ENCODE measurements around the gene EML6.
A peak's percentile ranks its signal among the peaks of the same experiment; 100 is the strongest.
"Not testable (repeated sequence)": the region's sequence is repeated elsewhere in the genome, so short reads cannot be mapped to it uniquely, and the experiment has no call there.

The EML6 gene

DNA sequence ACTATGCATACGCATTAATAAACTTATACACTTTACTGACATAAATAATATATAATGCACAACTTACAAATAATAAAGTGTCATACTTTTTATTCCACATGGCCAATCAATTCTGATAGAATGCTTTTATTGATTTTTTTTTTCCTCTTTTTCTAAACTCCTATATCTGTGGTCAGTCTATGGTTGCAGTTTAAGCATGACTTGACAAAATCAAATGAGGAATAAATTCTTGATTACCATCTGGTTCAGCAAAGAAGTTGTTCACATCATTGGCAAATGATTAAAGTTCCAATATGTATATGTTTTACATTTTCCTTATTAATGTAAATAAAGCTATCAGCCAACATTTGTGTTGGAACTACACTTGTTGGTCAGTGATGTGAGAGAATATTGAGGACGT, 83.5 kb downstream of the EML6 start:
- DNase-seq: peak; percentile 8

DNA sequence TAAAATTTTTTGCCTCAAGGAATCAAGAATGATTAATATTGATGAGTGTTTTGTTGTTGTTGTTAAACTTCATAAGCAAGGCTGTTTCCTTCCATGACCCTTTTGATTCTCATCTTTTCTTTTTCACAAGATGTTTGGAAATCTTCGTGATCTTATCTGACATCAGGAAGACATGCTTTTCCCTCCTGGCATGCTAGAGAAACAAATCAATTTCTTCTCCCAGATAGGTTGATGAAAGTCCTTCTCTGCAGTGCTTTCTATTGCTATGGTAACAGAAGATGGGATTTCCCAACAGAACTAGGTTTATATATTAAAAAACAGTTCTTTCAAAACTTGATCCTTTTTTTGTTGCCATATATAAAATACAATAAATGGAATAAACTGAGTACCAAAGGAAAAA, 85.2 kb downstream of the EML6 start:
- DNase-seq: no peak

DNA sequence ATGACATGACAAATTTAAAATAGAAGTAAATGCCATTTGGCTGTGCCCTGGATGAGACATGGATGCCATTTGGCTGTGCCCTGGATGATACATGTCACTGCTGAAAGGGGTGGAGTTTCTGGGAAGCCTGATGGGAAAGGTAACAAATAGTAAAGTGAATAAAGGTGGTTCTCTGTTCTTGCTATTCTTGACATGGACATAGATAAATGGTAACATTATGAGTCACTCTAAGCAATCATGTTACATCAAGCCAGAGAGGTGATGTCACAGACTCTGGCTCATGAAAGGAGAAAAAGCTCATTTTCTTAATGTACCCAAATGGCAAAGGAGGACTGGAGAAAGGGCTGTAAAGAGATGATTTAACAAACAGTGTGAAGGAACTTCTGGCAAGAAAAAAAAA, 86.4 kb downstream of the EML6 start:
- DNase-seq: no peak

DNA sequence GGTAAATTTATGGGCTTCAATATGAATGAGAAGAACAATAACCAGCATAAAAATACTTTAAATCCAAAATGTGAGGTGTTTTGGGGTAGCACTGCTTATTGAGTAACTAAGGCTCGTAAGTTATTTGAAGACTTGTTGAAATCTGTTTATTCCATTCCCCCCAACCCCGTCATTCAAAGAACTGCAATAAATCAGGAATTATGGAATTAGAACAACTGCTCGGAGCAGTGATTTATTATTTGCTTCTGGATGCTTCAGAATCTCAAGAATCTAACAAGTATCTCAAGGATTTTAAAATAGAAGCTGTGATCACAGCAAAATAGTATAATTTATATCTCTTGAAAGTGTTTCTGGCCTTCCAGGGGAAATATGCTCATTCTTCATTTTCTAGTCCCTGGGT, 86.8 kb downstream of the EML6 start:
- DNase-seq: no peak

DNA sequence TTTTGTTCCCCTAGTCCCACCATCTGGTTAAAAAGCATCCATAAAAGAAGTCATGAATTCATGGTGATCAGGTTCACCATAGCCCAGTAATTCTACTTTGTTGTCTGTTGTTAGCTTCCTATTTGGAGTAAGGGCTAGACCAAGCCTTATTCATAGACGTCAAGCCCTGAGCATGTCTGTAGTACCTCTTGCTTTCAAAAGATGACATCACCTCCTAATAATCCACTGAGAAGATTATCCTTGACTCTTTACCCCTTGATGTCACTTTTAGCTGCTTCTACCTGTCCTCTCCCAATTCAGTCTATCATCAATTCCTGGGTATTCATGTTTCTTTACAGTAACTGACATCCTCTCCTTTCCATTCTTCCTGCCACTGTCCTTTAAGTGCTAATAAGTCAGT, 90.1 kb downstream of the EML6 start:
- DNase-seq: no peak

DNA sequence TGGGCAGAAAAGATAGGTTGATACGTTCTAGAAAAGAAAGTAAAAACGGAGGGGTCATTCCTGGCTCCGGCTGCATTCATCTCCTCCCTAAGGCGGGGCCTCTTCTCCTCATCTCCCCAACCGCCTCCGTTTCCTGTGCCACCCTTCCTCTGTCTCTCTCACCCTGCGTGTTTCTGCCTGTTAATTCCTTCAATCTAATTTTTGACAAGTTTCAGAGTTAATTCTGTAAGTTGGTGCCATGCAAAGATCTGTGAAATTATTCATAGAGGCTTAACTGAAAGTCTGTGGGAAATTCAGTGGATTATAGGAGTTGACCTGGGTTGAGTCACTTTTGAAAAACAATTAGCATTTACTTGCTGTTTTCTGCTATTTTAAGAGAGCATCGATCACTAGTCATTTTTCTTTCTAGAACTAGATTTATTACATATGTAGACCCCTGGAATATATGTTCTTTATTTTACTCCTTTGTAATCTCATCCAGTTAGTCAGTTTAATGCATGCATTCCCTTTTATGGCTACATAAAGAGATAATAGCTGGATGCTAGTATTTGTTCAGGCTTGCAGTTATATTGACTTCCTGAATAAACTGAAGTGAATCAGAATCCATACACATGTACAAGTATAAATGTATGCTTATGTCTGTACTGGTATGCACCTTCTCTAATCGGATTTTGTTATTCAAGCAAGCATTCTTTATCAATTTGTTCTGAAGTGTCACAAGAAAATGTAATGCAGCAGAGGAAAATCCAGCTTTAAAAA, 91.1 kb downstream of the EML6 start:
- no peak for DNase-seq

DNA sequence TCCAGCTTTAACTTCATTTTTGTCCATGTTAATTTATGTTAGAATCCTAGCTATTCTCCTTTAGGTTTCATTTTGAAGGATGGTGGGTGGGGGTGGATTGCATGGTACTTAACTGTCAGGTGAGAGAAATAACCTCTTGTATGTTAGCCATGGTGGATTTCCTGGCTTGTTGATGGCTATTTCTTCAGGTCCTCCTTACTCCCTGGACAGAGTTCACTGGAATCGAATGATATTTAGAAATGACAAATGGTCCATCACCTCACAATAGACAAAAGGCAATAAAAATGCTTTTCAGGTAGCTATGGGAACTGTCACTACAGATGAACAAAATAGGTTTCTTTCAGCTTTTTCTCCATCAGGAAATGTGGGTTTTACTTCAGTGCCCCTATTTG, 91.7 kb downstream of the EML6 start:
- no peak for DNase-seq

DNA sequence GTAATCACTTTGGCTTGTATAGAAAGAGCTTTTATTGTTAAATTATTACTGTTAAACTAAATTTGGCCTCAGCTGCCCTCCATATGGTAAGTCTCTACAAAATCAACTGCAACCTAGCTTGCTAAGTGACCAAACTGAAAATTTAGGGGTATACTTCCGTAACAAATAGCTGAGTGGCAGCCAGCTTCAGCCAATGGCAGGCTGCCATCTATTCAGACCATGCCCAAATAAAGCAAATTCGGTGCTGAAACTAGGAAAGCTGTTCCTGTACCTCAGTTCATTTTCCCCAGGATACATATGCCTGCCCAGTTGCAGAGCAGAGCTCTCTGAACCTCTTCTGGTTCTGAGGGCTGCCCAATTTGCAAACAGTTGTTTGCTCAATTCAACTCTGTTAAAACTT, 94.8 kb downstream of the EML6 start:
- DNase-seq: no peak

DNA sequence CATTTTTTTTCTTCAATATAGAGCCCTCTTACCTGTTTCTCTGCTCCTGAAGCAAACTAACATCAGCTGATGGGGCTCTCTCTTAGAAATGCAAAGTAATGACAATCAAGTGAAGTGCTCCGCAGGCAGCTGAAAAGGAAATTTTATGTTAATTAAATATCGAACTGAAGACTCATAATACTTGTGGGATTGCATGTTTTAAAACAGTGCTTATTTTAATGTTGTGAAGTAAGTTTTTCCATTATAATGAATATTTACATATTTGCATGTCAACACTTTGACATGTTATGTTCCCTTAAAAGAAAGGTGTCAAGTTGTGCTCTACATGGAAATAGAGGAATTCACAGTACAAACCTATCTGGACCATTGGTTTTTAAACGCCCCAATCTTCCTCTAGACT, 97.1 kb downstream of the EML6 start:
- no peak for DNase-seq

DNA sequence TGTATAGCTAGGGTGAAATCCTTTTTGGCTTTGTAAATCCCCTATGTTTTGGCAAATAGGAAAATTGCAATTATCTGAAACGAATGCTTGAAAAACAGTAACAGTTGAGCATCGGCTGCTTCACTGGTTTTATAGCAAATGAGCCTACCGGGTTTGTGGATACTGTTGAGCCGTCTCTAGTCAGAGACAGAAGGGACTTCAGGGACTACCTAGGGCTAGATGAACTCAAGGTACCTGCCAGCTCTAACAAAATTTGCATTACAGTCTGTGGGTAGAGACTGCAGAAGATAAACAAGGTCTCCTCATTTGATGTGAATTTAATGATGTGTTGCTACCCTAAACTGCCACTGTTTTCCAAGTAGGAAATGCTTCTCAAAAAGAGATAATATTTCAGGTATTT, 101.1 kb downstream of the EML6 start:
- DNase-seq: no peak

DNA sequence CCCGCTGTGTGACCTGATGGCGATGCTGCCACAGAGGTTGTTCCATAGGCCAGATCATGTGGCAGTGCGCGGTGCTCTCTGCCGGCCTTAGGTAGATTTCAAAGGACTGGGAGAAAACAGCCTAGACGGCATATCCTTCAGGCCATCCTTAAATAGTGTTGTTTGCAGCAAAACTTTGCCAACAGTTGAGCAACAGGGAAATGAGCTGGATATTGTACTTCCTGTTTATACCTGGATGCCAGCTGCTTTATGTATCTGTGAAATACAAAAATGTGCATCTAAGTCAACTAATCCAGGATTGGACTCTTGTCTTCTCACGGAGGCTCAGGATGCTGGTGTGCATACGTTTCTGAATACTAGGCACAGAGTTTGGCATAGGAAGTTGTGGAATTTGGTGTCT, 107.1 kb downstream of the EML6 start:
- no peak for DNase-seq

DNA sequence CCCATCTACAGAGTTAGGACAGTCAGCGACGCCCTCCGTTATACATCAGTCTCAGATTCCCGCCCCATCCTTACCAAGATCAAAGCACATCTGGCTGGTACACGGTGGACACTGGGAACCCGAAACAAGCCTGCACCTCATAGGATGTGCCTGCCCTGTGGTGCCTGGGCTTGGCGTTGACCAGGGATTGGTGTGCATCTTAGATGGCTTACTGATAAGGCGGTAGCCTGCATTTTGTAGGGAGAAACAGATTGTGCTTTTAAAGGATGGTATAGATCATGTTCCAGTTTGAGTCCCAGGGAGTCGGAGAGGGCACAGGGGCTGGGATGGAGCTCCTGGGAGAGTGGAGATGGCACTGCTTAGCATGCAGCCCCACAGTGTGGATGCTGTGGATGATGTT, 108.0 kb downstream of the EML6 start:
- DNase-seq: no peak

DNA sequence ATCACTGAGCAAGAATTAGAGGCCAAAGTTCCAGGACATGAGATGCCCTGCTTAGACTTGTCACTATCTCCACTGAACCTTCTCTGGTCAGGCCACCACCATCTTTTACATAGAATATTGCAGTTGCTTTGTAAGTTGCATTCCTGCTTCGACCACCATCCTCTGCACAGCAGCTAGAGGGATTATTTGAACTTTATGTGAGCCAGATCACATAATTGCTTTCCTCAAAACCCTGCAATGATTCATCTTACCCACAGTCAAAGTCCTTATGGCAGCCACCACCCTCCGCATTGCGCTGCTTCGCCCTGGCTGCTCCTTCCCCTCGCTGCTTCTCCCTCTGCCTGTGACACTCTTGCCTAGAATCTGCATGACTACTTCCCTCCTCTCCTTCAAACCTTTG, 111.3 kb downstream of the EML6 start:
- no peak for DNase-seq

DNA sequence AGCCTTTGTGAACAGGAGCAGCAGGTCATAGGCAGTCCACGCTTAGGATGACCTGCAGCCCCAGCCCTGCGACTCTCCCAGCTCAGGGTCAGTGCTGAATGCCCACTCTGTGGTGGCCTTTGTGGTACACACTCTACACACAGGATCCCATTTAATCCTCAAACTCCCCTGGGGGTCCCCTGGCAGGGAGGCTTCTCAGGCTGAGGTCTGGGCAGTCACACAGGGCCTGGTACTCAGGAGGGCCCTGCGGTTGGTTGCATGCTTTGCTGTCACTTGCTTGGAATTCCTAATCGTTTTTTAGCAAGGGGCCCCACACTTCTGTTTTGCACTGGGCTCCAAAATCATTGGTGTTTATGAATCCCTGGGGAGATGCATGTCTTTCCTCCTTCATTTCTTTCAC, 113.0 kb downstream of the EML6 start:
- DNase-seq: no peak

DNA sequence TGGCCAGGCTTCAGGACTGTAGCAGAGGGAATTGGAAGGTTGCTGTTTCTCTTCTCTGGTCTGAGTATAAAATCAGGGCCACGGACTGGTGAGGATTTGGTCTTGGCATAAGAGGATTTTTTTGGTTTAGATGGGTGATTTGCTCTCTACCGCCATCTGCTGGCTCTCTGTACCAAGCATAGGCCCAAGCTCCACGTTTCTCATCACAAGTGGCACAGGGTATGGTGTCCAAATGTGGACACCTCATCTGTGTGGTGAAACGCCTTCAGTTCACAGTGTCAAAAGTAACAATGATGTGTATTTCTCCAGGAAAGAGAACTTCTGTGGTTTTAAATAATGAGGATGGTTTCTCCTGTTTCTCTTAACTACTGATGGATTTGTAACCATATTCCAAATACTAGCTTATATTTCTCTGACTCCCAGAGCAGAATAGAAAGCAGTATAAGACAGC, 115.1 kb downstream of the EML6 start:
- peak; percentile 82 for DNase-seq

DNA sequence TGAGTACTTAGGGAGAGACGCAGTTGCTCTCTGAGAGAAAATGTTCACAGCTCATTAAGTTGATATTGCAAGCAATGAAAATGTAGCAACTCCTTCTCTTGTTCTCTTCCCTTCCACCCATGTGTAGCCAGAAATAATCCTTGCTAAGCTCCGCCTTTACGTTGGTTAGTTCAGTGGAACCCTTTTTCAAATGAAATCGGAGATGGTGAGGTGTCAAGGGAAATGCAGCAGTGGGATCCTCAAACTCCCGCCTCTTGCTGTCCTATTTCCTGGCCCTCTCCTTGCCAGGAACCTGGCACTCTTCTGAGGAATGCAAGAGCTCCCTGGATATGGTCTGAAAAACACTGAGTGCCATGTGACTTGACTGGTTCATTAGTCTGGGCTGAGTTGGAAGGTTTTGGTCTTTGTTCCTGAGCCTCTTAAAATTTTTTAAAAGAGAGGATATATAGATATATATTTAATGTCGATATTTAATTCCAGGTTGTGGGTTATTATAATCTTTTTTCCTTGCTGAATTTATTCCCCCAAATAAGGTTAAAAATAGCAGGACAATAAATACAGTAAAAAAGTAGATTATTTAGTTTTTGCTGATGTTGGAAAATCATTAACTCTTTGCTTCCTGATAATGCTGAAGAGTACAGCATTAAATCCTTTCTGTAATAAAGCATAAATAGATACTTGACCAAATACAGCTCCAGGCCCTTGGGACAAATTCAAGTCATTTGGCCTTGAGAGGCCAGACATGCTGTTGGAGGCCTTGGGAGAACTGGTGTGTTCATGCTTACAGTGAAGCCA, 116.2 kb downstream of the EML6 start:
- no peak for DNase-seq

DNA sequence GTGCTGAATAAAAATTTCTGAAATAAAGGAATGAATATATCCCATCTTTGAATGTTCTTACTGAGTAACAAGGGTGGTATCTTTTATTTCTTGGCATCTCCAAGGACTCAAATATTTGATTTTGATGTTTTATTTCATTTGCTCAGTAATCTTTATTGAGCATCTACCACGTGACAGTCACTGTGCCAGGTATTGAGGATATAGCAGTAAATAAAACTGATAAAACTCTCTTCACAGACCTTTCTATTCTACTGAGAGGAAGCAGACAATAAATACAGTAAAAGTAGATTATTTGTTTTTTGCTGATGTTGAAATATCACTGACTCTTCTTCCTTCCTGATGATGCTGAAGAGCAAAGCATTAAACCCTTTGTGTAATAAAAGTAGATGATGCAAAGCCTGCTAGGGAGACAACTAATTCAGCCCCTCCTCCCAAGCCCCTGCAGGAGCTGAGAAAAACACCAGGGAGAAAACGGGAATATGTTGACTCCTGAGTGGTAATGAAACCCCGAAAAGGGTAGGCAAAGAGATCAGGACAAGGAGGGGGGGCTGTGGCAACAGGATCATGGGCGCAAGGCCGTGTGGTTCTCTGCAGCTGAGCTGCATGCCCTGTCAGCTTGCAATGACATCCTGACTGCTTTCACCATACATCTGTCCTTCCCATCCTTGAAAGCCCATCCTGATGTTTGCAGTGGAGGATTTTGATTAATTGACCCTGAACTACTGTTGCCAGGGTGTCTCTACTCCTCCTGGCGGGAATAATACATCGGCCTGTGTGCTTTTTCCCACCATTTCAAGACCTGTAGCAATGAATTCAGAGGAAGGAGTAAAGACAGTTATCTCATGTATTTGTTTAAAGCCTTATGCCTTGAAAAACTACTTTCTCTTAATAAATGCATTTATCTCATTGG, 117.4 kb downstream of the EML6 start:
- no peak for DNase-seq

DNA sequence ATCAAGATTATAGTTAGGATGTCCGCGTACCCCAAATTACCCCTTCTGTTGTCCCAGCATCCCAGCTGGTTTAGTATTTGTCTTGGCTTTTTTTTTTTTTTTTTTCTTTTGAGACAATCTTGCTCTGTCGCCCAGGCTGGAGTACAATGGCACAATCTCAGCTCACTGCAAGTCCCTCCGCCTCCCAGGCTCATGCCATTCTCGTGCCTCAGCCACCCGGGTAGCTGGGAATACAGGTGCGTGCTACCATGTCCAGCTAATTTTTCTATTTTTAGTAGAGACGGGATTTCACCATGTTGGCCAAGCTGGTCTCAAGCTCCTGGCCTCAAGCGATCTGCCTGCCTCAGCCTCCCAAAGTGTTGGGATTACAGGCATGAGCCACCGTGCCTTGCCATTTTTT, 118.0 kb downstream of the EML6 start:
- not testable (repeated sequence) for DNase-seq

DNA sequence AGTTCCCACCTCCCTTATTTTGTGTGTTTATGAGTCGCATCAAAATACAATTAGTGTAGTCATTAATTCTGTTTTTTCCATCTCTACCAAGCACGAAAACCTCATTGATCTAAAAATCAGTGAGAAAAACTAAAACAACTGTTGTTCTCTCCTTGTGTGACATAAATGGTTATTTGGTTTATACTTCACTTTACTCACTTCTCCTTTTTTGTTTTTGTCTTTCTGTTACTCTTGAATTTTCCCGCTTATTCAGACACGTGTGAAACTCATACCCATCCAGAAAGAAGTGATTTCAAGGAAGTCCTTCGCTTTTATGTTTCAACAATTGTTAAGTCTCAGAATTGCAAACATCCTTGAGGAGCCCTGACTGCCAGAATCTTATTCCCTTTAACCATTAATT, 121.6 kb downstream of the EML6 start:
- DNase-seq: no peak

DNA sequence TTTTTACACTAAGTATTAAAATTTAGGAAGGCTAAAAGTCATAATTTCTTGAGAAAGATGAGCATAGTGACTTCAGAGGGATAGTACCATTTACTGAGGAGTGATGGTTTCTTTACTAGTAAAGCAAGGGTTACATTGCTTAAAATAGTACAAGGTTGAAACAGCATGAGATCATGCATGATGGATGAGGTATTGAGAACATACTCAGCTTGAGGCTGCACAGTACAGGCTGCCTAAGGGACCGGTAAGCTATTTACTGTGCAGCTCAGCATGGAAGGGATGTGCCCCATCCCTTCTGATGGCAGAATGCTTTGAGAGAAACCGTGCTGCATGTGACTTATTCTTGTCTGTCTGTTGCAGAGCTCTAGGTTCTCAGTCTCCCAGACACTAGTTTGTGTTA, 122.1 kb downstream of the EML6 start:
- DNase-seq: no peak

DNA sequence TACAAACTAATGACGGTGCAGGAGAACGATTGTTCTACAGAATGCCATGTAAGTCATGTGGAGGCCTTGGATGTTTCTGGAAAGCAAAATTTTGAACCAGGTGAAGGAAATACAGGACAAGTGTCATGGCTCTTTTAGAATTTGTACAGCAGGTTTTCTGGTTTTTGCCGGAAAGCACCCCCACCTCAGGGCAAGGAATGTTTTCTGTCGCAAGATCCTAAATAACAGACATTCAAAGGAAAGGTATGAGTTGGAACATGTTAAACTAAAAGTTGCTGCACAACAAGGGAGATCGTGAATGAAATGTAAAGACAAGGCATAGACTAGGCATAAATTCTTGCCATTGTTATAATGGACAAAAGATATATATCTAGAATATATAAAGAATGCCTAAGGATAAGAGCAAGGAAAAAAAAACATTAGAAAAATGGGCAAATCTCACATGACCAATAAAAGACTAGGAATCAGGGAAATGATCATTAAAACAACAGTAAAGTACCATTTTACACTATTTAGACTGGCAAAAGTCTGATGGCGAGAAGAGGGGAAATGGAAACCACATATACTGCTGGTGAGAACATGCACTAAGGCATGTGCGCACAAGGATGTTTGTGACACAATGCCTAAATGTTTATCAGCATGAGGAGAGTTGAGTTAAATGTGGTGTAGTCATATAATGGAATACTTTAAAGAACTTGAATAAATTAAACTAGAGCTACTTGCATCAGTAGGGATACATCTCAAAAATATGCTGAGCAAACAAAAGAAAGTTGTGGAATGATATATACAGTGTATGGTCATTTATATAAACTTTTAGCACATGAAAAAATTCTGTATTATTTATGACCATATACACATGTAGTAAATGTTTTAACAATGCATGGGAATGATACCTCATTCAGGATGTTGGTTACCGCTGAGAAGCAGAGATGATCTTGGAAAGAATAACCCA, 127.0 kb downstream of the EML6 start:
- no peak for DNase-seq

DNA sequence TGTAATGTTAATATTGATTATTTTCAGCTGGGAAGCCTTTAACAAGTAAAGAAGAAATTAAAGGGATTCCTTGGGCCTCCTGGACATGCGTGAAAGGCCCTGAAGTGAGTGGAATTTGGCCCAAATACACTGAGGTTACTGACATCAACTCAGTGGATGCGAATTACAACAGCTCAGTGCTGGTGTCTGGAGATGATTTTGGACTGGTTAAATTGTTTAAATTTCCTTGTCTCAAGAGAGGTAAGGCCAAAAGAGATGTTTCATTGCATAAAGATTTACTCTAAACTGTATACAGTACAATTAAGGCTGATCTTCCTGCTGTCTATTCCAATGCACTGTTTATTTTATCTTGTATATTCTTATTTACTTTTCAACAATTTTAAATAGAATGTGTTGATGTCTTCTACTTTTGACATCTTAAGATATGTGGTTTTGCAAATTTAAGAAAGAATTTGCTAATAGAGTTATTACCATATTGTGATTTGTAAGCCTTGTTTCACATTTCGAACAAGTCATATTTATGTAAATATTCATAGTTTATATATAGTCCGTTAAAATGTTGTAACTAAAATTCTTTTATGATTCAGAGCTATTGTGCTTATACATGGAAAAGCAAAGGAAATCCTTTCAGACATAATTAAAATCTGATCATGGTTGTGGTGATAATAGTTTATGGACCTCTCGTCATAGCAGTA, 130.3 kb downstream of the EML6 start:
- DNase-seq: no peak

Measured in hematopoietic multipotent progenitor cell treated with erythropoietin and hydrocortisone succinate and interleukin-3 and kit ligand, for 6 days (in vitro differentiated cells).